Stimulated activated CD8-positive, alpha-beta memory T cell treated with anti-CD3 and anti-CD28 coated beads, Interleukin-15, amount 100 ng/mL, for 4 hours (primary cell): ENCODE data around the gene SCYGR4.

Experiments
- DNase-seq, 2 donors: peaks; one replicate each; pipeline ENCODE4 v3.0.0-alpha.2; 2020; ENCODE audit warnings: low read depth in 2 of 2

Gene SCYGR4

DNA sequence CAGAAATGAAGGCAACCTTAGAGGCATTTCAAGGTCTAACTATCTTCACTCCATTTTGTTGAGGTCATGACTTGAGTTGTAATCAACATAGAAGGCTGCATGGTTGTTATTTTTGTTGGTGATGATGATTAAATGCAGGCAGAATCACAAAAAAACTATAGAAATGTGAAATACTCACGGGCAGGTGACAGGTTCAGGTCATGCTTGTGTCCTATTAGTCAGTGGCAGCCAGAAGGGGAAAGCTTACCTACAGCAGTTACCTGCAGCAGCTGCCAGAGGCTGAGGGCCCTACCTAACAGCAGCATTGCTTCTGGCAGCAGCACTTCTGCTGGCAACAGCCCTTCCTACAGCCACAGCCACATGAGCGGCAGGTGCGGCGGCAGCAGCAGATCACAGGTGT, 3.1 kb upstream of the SCYGR4 start:
- no peak for DNase-seq

DNA sequence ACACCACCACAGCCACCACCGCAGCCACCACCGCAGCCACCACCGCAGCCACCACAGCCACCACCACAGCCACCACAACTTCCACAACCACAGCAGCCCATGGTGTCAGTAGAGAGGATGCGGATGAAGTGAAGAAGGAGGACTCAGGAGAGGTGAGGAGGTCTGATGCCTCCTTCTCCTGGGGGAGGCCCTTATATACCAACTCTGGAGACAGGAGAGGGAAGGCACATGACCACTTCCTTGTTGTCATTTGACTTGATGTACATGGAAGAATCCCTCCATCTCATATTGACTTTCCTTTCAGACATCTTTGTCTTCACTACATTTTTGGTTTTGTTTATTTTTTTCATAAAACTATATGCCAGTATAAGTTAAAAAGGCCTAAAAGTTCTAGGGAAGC, 2.6 kb upstream of the SCYGR4 start, which contains the start of gene SCYGR3:
TSS of gene SCYGR3 (minus strand) at position 101 of the 400 bp plus-strand sequence. CDS start at position 101, 0 bp downstream.
- DNase-seq, result no peak

DNA sequence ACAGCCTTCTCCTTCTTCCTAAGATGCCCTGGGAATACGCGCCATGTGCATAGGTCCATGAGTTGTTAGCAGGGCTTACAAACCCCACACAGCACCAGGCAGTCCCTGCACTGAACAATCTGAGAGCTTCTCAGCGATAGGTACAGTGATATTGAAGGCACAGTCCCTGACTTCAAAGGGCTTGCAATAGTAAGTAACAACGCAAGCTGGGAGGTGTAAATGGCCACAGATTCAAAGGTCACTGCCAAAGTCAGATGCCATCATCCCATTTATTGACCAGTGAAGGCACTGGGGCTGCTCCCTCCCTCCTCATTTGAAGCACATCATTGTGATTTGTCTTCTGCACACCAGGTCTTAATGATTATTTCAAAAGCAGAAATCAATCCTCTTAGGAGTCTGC, 2.1 kb upstream of the SCYGR4 start:
- no peak for DNase-seq

DNA sequence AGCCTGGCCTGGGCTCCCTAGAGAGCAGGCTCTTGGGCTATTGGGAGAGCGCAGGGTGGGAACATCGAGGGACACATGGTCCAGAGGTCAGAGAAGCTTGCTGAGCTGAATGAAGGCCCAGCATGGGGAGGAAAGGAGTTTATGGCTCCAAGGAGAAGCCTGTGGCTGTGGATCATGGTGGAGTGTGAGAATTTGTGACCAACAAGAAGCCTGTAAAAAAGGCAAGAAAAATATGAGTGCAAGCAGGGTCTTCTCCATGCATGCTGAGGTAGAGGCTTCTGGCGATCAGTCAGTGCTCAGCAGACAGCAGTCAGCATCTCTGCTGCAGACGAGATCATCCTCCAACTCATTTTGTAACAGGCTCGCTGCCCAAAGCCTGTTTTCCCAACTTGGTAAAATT, 1.4 kb upstream of the SCYGR4 start:
- no peak for DNase-seq

DNA sequence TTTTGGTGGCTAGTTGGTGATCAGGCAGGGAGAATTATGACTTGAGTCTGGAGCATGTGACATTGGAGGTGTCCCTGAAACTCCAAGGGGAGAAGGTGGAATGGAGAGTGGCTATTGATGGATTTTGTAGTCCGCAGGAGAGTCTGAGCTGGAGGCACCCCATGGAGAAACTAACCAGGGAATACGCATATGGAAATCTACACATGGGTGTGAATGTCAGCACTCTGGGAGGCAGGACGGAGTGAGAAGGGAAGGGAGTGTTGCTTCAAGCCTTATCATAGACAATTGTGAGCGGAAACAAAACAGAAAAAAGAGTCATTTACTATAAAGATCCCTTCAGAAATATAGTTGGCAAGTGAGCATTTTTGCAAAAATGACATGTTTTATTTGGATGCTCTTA, 667 bp upstream of the SCYGR4 start:
- DNase-seq, result no peak

DNA sequence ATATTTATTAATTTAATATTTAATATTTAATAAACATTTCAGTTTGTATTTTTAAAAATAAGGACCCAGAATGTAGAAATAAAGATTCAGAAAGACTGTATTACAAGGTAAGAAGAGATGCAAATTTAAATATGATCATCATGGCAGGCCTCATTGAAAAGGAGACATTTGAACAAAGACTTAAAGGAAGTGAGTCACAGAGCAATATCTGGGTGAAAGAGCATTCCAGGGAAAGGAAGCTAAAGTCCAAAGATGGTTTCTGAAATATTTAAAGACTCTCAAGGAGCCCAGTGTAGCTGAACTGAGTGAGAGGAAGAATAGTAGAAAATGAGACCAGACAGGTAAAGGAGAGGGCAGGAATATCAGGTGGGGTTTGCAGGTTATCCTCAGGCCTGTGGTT, 5.9 kb downstream of the SCYGR4 start:
- no peak for DNase-seq

DNA sequence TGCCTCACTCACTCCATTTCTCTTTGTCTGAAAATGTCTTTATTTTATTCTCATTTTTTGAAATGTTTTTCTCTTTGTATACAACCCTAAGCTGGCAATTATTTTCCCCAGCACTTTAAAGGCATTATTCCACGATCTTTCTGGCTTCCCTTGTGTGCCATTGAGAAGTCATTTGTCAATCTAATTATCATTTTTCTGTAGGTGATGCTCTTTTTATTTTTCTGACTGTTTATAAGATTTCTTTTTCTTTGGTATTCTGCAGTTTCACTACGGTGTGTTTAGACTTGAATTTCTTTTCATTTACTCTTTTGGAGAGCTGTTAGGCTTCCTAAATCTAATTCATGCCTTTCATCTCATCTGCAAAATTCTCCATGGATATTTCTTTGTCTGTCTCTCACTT, 8.1 kb downstream of the SCYGR4 start:
- DNase-seq, result no peak

DNA sequence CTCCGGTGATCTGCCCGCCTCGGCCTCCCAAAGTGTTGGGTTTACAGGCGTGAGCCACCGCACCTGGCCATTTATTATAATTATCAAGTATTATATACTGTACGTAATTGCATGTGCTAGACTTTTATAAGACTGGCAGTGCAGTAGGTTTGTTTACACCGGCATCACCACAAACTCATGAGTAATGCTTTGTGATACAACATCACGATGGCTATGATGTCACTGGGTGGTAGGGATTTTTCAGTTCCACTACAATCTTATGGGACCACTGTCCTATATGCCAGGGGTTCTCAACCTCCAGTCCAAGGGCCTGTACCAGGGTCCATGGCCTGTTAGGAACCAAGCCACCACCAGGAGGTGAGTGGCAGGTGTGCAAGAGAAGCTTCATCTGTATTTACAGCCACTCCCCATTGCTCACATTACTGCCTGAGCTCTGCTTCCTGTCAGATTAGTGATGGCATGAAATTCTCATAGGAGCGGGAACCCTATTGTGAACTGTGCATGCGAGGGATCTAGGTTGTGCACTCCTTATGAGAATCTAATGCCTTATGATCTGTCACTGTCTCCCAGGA, 9.4 kb downstream of the SCYGR4 start:
- no peak for DNase-seq

DNA sequence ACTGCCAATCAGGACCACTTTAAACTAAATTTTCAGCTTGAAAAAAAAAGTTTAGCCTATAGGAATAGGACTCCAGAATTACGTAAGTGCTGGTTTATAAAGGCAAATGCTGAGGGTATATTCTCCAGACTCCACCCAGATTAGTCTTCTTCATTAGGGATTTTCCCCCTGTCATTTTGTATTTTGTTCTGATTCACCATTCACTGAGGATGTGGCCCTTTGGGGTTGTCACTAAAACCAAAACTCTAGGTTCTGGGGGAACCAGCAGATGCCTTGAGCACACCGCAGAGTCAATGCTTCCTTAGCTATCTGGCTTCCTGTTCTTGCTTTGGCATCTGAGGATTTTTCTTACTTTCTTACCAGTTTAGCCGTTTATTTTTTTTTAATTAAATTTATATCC, 10.5 kb downstream of the SCYGR4 start:
- DNase-seq, result no peak

DNA sequence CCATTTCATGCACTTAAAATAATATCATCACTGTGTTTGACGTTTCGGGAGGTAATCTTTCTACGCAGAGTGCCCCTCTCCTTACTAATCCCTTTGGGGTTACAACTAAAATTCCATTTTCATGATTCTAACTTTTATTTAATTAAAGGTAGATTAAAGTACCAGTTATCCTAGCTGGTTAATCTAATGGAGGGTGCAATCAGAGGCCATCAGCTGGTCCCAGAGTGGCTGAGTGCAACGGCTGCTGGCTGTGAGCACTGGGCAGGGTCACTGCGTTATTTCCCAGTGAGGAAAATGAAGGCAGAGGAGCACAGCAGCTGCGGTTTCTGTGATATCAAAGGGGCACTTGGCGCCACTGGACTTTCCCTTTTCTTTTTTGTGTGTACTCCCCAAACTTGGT, 12.1 kb downstream of the SCYGR4 start:
- DNase-seq, result no peak

DNA sequence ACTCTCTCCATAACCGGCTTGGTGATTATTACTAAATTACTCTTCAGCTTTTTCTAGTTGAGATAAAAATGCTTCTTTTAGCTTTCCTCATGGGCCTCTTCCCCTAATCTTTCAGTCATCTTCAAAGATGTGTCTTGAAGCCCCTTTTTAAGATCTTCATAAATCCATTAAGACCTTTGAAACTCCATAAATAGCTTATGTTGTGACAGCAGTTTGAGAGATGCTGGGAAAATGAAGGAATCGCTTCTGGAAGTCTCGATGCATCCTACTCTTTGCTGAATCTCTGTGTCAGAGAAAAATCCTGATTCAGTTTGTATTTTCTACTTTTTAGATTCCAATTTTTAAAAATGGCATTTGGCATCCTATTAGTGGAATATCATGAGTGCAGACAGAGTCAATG, 13.0 kb downstream of the SCYGR4 start:
- DNase-seq, result no peak

DNA sequence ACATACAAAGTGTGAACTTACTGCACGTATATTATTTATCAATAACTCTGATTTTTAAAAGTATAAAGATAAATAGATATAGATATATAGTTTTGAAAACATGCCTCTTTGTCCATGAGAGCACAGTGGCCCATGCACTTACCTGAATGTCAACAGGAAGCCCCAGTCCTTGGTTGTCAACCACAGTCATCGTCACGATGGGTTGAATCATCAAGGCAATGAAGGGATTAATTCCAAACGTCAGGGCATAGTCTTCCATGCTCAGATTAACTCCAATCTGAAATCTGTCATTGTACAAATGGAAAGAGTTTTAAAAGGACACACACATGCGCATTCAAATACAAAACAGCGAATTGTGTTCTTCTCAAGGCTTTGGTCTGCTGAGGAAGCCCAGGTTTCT, 15.5 kb downstream of the SCYGR4 start:
- no peak for DNase-seq

DNA sequence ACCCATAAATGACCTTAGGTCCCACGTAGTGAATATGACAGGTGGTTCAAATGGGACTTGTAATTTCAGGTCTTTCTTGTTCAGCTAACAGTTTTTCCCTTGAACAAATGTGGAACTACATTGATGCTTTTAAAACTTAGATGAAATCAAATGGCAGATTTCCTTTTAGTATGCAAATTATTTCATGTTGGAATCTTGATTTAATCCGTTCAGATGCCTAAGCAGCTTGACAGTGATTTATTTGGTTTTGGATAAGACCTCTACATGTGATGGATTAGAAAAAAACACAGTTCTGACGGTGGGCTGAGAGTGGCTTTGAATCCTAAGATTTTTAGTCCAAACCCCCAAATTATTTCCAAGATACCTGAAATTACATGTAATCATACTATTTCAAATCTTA, 16.9 kb downstream of the SCYGR4 start:
- DNase-seq, result no peak

DNA sequence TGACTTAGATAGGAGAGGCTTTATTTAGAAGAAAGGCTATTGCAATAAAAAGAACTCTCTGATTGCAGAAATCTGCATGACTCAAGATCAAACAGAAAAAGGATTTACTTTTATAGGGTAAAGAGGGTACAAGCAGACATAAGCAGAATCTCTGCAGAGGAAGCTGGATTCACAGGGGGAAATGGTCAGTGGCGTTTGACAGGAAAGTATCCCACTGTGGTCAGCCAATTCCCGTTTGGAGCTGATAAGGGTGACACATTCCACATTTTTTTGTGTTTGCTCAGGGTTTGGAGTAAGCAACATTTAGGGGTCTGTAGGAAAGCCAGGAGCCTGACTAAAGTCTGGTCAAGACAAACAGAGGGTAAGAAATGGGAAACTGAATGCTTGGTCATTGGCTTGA, 25.4 kb downstream of the SCYGR4 start:
- DNase-seq, result no peak

DNA sequence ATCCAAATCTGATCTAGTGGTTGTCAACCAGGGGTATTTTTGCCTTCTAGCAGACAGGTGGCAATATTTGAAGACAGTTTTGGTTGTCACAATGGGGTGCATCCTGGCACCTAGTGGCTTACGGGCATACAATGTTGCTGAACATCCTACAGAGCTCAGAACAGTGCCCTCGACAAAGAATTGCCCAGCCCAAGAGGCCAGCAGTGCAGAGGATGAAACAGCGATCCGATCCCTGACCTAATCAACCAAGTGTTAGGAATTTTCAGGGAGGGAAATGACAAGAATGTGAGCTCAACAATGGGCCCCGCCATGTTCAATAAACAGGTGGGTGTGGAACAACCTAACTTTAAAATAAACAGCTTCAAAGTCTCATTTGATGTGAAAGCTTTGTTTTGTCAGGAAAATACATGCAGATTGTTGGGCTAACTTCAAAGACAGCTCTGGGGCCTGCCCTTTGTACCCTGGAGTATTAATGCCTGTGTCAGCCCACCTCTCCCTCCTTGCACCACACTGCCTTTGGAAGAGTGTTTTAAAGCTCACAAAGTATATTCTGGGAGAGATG, 26.8 kb downstream of the SCYGR4 start:
- DNase-seq, result no peak

DNA sequence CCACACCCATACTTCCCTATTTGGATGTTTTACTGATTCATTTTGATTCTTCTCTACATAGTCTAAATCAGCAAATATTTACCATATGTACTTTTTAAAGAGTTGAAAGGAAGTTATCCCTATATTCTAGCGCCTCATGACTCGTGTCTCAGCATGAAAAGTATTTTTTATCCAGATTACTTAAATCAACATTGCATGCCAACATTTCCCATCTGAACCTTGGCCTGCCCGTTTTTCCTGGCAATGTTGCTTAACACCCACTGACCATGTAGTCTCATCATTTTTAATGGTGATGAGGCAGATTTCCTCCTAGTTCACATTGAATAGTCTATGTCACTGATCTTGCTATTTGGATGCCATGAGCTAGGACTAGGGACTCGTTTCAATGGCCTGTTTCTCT, 36.1 kb downstream of the SCYGR4 start:
- DNase-seq, result no peak

DNA sequence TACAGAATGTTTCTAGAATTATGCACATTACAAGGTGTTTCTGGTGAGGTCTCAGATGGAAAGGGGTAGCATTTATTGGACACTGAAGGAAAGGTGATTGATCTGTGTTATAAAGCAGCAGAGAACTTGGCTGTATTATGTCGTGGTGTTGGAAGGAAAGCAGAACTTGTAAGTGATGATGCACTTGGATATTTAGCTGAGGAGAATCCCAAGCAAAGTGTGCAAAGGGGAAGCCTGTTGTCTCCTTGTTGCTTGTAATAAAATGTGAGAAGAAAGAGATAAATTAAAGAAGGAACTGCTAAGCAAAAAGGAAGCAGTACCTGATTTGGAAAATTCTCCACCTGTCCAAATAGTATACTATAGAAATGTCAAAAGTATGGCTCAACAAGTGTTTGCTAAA, 37.1 kb downstream of the SCYGR4 start:
- DNase-seq, result no peak

DNA sequence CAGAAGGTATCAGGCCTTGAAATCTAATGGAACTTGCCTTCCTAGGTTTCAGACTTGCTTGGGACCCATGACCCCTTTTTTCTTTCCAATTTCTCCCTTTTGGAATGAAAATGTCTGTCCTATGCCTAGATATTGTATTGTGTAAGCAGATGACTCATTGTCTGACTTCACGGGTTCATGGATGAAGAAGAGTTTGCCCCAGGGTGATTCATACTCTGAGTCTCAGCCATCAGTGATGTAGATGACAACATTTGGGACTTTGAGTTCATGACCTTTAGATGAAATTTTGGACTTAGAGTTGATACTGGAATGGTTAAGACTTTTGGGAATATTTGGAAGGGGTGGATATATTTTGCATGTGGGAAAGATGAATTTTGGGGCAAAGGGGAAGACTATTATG, 38.2 kb downstream of the SCYGR4 start:
- no peak for DNase-seq

DNA sequence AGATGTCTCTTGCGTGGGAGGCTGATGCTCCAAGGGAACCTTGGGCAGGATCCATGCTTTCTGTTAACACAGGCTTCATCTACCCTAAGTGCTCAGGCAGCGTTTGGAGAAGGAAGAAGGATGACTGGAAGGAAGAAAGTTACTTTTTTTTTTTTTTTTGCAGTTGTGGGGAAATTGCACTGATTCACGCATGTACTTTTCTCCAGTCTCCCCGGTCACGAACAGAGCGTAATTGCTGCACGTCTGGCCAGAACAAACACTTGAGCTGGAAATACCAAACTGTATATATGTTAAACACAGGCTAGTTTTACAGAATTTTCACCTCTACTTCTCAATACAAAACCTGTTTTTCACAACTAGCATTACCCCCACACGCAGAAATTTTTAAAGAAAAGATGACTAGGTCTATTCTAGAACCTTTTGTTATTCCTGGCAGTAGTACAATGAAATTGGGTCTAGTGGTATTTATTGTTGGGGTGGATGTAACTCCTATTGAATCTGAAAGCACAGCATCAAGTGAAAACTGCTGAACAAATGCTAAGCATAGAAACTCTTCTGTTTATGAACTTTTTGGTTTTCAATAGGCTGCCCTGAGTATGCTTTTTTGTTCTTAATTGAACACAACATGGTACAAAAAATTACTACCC, 40.0 kb downstream of the SCYGR4 start:
- no peak for DNase-seq

DNA sequence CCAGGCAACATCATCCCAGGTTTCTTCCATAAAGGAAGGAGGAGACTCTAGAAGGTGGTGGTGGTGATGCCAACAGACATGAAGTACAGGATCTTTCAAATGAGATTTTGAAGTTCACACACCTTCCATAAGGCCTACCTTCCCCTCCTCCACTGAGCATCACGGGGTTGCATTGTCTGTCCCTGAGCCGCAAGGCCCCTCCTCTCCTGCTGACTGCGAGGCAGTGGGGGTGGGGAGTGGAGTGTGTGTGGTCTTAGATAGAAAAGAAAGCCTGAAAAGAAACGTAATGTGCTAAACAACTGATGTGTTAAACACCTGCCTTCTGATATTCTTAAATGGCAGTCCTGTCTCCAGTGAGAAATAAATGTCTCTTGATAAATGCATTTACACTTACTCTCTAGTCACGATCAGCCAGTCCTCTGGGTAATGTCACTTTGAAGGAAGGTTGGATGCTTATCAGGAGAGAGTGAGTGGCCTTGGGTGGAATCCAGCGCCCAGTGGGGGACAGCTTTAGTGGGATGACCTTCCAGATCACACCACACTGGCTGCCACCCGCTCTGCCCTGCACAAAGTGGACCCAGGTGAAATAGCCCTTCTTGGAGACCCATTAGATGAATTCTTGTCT, 43.8 kb downstream of the SCYGR4 start:
- DNase-seq, result no peak

DNA sequence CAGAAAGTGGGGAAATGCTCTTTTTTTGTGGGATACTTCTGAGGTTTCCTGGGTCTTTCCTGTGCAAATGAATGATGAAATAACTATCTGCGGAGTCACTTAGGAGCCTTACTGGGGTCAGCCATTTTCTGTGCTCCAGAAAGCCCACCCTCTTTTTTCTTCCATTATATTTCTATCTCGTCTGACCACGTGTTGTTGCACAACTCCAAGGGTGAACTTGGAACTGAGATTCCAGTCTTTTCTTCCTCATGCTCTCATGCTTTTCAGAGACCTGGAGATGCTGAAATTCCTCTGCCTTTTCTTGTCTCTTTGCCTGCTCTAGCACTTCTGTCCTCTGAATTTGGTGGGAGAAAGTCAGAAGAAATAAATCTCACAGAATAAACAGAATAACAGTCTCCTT, 44.5 kb downstream of the SCYGR4 start:
- no peak for DNase-seq

DNA sequence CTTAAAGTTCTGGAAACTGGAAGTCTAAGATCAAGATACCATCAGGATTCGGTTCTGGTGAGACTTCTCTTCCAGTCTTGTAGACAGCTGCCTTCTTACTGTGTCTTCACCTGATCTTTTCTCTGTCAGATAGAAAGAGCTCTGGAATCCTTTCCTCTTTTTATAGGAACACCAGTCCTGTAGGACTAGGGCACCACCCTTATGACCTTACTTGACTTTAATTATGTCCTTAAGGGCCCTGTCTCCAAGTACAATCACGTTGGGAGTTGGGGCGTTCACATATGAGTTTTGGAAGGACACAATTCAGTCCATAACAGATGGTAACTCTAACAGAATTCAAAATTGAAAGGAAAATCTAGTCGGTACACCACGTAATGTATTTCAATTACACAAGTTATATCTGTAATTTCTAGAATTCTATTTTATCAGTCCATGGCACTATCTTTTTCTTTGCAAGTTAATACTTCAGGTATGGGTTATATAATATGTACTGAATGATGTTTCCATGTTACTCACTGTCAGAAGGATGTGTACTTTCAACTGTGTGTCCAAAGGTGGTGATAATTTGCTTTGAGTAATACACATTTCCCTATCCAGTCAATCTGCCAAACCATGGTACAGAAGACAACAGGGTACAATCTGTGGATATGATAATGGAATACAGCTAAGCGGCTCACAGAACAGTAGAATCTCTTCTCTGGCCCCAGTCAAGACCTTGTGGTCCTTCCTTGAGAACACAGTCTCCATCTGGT, 48.1 kb downstream of the SCYGR4 start:
- DNase-seq, result no peak
